GM18505 (cell line): ENCODE results near the gene RGS6.

Experiments used
- ATAC-seq: cut with Tn5 transposase; IDR thresholded peaks from one replicate; pipeline ENCODE4 v1.9.1; 2021; ENCODE audit not compliant: unreplicated experiment
- POLR2A ChIP-seq: IDR thresholded peaks from 4 replicates; pipeline ENCODE4 v1.6.1; 2011; ENCODE audit warnings: borderline replicate concordance; ENCODE audit not compliant: insufficient read depth, insufficient read length; ENCODE audit errors: extremely low read depth

Gene RGS6

DNA sequence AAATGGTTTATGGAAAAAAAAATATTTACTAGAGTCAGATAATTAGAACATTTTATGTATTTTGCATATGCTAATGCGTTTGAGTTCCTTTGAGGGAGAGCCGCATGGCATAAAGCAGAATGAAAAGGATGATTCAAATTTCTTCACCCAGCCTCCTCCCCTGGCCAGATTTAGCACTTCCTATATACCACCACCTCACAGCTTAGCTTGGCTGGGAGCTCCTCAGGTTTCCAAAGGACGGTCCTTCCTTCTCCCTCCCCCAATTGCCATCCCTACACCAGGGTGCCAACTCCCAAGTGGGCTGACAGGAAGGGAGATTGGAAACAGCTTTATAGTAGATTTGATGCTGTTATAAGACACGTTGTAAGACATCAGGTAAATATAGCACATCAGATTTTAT is 157.4 kb downstream of the RGS6 start:
- TF ChIP-seq POLR2A, result no peak
- ATAC-seq, result no peak

DNA sequence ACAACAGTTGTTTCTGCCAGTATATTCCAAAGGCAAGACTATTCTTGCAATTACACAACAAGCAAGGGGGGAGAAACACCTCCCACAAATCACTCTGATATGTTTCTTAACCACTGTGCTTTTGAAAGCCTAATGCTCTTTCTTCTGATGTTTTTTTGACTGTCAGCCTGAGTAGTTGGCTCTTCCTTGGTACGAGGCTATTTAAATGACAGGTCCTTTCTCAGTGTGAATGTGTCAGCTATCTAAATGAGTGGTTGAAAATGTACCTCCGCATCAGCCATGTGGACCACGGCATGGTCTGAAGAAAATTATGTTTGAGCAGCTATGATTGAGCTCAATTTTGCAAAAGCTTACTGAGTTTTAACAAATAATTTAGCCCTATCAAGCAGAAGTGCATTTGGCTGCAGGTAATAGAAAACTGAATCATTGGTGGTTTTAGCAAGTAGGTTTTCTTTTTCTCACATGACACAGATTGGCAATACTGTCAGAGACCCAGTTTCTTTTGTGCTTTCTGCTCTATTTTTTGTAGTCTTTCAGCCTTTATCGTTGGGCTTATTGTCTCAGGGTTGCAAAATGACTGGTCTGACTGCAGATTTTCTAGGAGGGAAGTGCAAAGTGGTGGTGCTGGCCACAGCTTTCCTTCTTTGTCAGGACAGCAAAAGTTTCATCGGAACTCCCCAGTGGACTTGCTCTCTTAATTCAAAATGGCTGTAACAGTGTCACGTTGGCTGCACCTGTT is 162.8 kb downstream of the RGS6 start:
- no peak for TF ChIP-seq POLR2A

GRCh38 chr14:72097173-72097783 is 165.0 kb downstream of the RGS6 start:
- no peak for ATAC-seq
- no peak for TF ChIP-seq POLR2A

More for the DNA sequence above, 162.8 kb downstream of the RGS6 start:
- ATAC-seq, result no peak

DNA sequence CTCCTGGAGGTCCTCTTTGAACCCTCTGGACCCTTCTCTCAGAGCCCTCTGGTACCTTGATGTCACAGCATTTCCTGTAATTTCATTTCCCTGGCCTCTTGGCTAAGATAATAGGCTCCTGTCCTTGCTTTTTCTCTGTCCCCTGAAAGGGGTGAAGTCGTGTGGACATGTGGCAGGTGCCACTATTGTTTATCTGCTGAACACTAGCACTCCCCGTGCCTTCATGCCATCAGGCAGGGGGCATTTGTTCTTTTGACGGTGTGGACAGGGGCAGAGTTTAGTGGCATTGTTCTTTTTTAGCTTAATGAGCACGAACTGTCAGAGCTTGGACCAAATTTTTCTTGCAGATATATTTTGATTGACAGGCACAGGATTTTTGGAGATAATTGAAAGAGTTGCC is 166.0 kb downstream of the RGS6 start:
- TF ChIP-seq POLR2A, result no peak
- ATAC-seq, result no peak

DNA sequence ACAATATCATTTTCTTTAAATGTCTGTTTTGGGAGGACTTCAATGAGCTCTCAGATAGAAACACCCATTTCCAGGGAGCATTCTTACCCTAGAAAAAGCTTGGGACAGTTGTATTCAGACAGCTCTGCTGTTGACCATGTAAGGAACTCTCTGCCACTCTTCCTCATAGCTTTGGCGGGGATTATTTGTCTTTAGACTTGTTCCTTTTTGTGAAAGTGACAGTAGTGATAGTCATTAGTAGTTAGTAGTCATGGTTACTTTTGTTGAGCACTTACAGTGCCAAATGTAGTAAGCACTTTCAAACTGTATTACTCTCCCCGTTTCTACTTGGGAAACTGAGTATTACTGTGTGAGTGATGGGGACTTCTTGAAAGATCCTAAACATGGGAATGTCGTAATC is 167.3 kb downstream of the RGS6 start:
- no peak for ATAC-seq
- TF ChIP-seq POLR2A, result no peak

DNA sequence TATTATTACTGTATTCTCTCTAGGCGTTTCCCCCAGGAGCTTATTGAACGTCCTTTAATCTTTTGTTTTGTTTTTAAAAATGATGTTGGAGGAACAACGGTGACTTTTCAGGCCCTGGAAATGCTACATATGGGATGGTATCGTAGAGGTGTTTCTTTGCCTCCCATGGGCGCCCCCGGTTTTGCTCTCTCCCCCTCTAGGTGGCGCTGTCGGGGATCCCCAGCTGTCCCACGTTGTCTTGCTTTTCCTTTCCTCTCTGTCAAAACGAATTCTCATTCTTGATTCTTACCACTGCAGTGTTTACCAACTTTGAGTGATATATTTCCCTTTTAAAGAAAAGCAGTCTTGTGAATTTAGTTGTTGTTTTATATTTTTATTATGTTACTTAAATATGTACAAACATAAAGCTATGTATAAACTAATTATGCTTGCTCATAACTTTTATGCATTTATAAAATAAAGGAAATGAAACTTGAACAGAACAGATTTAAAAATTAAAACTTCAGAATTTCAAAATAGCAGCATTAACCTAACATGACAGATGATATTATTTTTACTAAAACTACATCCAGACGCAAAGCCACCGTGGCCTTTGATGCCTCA is 171.9 kb downstream of the RGS6 start:
- no peak for TF ChIP-seq POLR2A
- no peak for ATAC-seq

GRCh38 chr14:72111911-72112310 is 179.7 kb downstream of the RGS6 start:
- no peak for TF ChIP-seq POLR2A
- ATAC-seq, result no peak

- no peak for ATAC-seq
- no peak for TF ChIP-seq POLR2A
These were observed 186.6 kb downstream of the RGS6 start for GRCh38 chr14:72118841-72119240.

GRCh38 chr14:72120315-72120714 is 188.1 kb downstream of the RGS6 start:
- no peak for ATAC-seq
- no peak for TF ChIP-seq POLR2A

DNA sequence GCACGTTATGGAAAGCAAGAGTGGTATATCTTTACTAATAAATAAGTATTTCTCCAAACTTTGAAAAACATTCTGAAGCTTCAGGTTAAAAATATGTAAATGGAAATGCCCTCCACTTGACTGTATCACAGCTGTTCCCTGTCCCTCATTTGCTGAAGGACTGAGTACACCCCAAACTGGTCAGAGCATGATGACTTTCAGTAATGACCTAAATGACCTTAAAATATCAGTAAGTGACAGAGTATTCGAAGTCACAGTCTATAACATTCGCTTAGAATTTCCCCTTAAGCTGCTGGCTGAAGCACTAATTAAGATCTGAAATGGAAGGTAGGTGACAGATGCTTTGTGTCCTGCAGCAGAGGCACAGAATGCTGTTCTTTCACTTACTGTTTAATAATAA is 191.5 kb downstream of the RGS6 start:
- no peak for ATAC-seq

GRCh38 chr14:72124171-72124570 is 191.9 kb downstream of the RGS6 start:
- ATAC-seq, result no peak
- no peak for TF ChIP-seq POLR2A

More for the DNA sequence above, 191.5 kb downstream of the RGS6 start:
- TF ChIP-seq POLR2A, result no peak

GRCh38 chr14:72126091-72126490 is 193.9 kb downstream of the RGS6 start:
- no peak for ATAC-seq
- TF ChIP-seq POLR2A, result no peak

DNA sequence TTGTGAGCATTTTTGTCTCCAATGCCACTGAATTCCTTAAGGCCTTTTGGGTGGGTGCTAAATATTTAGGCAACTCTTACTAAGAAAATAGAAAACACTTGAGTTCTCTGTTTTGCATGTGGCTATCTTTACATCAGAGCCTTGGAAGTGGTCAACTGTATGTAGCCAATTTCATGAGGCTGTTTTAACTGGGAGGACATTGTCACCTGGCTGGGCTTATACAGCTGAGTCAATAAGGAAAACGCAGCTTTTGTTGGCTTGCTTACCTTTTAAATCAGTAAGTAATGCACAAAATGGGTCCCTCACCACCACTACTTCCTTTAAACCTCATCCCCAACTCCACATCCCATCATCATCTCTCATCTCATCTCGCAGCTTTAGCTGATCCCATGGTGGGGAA is 194.3 kb downstream of the RGS6 start:
- no peak for ATAC-seq
- no peak for TF ChIP-seq POLR2A

- TF ChIP-seq POLR2A, result no peak
- ATAC-seq, result no peak
These were observed 196.4 kb downstream of the RGS6 start for GRCh38 chr14:72128629-72129028.
